HG03558 (cell line): Measurements from ENCODE around the gene FAM149A.

Source experiments
- ATAC-seq: cut with Tn5 transposase; IDR thresholded peaks from one replicate; pipeline ENCODE4 v1.9.1; 2021; ENCODE audit warnings: moderate number of reproducible peaks; ENCODE audit not compliant: unreplicated experiment; ENCODE audit errors: extremely low read depth

FAM149A gene

DNA sequence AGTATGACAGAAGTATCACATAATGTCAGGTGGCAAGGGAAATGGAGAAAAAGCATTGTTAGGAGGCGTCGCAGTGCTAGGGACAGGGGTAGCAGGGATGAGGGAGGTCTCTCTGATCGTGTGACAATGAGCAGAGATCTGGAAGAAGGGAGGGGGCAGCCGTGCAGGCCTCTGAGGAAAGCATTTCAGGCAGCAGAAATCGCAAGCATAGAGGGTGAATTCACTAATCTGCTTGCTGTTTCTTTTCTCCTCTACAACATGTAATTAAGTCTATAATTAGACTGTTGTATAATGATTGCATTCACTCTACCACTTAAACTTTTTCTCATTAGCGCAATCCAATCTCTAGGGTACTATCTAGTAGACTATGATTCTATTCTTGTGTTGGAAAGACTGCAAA lies 96.0 kb downstream of the FAM149A start:
- no peak for ATAC-seq

DNA sequence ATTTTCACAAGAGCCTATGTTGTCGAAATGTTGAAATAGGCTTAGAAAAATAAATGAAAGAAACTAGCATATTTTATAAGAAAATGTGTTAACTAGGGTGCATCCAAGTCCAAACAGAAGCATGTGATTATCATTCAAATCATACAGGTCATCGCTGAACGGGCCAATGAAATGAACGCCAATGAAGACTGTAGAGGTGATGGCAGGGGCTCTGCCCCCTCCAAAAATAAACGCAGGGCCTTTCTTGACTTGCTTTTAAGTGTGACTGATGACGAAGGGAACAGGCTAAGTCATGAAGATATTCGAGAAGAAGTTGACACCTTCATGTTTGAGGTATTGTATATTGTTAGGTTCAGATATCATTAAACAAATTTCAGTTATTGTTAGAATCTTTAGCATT lies 96.5 kb downstream of the FAM149A start:
- no peak for ATAC-seq

DNA sequence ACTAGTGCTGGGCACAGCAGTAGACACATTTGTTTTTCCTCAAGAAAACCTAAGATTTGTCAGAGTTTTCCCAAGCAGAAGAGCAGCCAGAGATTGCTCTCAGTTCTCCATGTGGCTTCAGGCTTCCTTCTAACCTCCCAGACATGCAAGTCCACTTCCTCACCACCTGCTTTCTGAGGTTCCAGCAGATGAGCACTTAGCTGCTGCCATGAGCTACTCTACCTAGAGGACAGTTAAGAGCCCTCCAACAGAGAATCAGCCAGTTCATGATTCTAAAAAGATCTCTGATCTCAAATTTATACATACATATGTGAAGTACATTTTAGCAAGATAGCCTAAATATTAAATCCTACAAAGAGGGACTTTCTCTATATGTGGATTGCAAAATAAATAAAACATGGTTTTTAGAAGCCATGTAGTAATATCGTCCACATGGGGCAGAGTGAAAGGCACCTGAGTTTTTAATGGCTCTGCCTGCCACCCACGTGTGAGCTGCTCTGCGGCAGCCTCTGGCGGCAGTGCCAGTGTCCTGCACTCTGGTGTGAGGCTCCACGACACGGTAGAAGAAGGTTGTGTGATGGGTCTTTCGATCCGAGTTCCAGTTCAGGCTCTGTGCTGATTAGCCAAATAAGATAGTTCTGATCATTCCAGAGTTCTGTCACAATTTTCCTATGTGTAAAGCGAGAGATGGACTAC lies 97.2 kb downstream of the FAM149A start:
- no peak for ATAC-seq

DNA sequence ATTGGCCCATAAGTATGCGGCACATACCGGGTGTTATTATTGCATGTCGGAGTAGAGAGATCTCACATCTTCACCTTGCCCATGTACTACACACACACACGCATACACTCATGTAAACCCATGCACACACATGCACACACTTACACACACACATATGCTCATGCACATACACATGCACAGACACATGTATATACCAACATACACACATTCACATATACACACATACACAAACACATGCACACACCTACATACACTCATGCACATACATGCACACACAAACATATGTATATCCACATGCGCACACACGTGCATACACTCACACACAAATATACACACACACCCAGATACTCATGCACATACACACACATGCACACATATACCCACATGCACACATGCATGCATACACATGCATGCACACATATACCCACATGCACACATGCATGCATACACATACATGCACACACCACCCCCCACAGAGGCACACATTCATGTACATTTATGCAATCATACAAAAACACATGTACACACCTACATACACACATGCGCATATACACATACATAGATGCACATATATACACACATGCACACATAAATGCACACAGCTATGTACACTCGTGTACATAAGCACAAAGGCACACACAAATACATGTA lies 98.1 kb downstream of the FAM149A start:
- no peak for ATAC-seq

DNA sequence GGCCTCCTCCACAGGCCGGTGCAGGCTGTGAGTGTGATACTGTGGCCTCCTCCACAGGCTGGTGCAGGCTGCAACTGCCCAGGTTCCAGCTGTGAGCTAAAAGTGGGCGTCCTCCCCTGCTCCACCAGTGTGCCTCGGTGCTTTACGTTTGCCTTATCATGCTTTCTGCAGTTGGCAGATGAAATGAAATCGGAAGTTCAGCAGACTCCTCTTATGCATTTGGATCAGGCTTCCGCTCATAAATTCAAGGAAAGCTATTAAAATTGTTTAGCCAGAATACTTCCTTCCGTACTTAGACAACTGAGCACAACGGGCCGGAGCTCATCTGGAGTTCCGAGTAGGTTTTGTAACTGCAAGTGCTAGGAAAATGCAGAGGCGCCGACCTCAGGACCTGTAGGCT lies 98.9 kb downstream of the FAM149A start:
- ATAC-seq = no peak

DNA sequence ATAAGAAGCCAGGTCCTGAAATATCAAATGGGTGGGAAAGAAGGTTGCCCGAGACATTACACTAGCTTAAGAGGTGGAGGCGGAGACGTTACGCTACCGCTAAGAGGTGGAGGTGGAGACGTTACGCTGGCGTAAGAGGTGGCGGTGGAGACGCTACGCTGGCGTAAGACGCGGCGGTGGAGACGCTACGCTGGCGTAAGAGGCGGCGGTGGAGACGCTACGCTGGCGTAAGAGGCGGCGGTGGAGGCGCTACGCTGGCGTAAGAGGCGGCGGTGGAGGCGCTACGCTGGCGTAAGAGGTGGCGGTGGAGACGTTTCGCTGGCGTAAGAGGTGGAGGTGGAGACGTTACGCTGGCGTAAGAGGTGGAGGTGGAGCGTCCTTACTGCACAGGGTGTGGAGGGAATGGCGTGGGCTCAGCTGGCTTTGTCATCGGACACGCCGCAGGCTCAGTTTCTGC lies 99.6 kb downstream of the FAM149A start:
- no peak for ATAC-seq

DNA sequence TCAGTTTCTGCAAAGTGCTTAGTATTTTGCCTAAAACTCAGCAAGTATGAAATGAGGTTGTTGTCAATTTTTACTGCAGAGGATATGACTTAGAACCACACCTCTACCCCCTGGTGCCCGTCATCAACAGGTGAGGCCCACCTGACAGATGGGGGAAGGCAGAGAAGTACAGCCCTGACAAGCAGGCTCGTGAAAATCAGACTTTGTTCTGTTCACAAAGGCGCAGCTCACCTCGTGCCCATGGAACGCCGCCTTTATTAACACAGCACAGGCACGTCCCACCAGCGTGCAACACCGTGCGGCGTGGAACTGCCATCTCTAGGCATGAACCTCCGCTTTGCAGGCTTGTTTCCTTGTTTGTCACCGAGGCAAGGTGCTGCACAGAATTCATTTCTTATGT lies 100.2 kb downstream of the FAM149A start:
- ATAC-seq = no peak

DNA sequence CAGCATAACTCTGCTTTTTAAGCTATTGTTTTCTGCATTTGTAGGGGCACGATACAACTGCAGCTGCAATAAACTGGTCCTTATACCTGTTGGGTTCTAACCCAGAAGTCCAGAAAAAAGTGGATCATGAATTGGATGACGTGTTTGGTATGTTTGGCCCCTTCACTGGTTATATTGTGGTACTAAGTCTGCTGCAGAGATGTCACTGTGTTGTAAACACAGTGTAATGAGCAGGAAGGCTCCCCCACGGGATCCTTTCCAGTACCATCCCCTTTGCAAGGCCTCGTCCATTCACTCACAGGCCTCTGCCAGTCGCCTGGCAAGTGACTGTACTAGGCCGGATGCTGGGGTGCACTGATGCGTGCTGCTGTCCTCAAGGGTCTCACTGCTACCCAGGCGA lies 100.7 kb downstream of the FAM149A start:
- ATAC-seq = no peak

DNA sequence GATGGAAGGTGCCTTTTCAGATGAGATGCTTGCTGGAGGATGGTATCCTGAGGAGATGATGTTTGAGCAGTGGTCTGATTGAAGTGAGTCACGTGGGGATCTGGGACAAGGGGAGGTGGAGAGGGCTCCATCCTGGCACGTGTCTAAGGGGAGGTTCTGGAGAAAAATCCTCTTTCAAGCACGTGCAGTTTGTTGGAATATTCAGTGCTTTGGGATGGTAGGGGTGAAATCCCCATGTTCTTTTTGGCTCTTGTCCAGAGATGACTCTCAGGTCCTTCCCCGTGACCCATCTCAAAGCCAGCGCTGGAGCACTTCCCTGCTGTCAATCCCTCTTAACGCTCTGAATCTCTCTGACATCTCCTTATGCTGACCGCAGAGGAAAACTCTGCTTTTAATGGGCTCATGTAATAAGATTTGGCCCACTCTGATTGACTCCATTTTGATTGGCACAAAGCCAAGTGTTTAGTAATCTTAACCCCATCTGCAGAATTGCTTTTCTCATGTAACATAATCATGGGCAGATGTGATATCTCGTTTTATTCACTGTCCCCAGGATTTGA lies 112.0 kb downstream of the FAM149A start:
- ATAC-seq = no peak

DNA sequence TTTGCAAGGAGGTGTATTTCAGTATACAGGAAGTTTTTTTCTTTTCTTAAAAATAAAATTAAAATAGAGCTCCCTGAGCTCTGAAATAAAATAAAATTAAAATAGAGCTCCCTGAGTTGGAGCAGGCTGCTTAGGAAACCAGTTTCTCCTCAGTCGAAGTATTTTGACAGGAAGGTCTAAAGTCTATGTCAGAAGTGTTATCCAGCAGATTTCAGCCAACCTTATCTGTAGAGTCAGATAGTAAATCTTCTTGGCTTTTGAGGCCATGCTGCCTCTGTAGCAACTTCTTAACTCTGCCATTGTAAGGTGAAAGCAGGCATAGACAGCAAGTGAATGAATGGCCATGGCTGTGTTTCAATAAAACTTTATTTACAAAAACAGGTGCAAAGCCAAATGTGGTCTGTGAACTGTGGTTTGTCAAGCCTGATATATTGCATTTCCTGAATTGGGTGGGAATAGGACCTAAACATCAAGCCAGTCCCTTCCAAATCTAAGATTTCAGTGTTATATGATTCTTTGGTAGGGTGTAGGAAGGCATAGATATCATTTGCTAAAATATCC lies 113.3 kb downstream of the FAM149A start:
- no peak for ATAC-seq

DNA sequence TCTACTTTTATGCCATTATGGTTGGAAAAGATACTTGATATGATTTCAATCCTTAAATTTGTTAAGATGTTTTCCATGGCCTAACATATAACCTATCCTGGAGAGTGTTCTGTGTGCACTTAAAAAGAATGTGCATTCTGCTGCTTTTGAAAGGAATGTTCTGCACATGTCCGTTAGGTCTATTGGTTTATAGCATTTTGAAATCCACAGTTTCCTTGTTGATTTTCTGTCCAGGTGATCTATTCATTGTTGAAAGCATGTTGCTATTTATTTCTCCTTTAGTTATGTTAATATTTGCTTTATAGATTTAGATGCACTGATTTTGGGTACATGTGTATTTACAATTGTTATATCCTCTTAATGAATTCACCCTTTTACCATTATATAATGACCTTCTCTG lies 117.1 kb downstream of the FAM149A start:
- ATAC-seq = no peak
